HG03039 (cell line): ENCODE results near the gene KCNJ6.
"Not testable (repeated sequence)": the region's sequence is repeated elsewhere in the genome, so short reads cannot be mapped to it uniquely, and the experiment has no call there.

Source experiments
- ATAC-seq: cut with Tn5 transposase; IDR thresholded peaks from one replicate; pipeline ENCODE4 v1.9.1; 2021; ENCODE audit warnings: mild to moderate bottlenecking, moderate library complexity; ENCODE audit not compliant: unreplicated experiment

KCNJ6 gene

DNA sequence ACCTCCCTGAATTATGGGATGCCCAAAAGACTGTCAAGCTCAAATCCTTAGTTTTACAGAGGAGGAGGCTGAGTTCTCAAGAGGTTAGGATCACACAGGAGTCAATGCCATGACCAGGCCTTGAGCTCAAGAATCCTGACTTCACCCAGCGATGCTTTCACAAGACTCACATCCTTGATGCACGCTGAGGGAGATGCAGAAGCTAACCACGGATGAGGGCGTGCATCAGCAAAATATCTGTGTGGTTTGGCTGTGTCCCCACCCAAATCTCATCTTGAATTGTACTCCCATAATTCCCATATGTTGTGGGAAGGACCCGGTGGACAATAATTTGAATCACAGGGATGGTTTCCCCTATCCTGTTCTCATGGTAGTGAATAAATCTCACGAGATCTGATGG is 133.2 kb downstream of the KCNJ6 start:
- ATAC-seq: no peak

DNA sequence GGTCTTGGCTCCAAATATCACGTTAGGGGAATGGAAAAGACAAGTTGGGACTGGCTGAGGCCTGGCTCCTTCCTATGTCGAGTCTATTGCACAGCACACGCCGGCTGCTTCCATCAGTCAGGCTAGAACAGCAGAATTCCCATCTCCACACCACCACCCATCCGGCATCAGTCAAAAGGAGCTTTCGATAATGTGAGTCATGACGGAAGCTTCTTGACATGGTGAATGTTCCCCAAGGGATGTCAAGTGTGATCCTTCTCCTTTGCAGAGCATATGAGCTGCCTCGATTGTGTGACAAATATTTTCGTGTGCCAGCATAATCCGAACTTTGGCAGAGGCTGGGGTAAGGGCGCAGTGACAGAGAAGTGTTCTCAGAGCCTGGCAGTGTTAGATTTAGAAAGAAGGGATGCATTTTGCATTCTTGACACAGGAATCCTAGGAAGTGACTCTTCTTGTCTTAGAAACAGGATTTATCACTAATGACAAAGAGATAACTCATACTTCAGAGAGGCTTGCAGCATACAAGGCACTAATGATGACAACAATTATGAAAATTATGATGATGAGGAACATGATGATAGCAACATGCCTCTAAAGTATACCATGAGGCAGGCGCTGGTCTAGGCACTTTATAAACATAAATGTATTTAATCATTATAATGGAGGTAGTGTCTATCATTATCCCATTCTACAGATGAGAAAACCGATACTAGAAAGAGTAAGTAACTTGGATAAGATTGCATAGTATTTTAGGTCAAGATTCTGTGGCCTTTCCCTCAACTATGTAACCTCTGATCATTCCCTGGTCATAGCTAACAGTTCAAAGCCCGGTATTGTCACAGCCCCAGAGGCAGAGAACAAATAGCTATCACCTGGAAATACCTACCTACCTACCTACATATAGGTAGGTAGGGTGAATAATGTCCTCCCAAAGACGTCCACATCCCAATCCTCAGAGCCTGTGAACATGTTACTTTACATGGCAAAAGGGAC is 135.0 kb downstream of the KCNJ6 start:
- ATAC-seq: no peak

DNA sequence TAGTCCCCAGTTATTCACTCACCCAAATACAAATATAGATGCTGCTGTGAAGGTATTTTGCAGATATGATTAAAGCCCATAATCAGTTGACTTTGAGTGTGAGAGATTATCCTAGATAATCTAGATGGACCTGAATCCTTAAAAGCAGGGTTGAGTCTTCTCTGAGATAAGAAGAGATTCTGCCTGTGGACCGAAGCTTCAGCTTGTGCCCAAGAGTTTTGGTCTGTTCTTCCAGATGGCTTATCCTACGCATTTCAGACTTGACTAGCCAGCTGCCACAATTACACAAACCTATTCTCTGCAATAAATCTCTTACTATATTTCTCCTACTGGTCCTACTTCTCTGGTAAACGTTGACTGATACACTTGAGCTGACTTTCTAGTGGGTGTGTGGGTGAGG is 145.1 kb downstream of the KCNJ6 start:
- no peak for ATAC-seq

DNA sequence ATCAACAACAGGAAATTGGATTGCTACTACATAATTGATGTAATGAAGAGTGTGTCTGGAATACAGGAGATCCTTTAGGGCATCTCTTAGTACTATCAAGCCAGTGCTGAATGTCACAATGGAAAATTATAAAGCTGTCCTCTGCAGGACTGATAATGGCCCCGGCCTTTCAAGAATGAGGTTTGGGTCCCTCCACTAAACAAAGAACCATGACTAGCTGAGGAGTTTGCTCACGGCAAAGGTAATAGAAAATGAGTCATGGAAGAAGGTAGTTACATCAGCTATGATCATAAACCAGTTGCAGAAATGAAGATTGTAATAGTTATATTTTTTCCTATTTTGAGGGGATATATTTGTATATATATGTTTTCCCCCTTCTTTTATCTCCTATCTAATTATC is 145.8 kb downstream of the KCNJ6 start:
- no peak for ATAC-seq

DNA sequence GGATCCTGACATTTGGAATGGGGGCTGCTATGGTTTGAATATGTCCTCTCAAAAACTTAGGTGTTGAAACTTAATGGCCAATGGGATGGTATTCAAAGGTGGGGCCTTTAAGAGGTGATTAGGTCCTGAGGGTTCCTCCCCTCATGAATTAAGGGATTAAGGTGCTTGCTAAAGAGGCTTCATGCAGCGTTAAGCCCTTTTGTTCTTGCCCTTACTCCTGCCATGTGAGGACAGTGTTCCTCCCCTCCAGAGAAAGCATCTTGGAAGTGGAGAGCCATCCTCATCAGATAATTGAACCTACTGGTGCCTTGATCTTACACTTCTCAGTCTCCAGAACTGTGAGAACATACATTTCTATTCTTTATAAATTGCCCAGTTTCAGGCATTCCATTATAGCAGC is 146.6 kb downstream of the KCNJ6 start:
- no peak for ATAC-seq

DNA sequence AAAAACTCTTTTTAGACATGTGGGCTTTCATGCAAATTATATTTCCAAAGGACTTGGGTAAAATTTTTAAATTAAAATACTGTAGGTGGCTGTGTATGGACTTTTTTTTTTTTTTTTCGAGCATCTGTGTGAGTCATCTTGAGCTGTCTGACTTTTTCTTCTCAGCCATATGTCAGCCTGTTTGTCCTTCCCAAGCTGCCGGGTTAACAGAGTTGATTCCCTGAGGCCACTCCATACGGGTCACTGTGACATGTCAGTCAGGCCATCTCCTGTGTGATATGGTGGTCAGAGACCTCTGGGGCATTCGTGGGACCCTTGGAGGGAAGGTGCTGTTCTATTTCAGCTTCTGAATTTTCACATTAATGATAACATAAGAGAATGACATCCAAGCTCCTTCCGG is 148.3 kb downstream of the KCNJ6 start:
- ATAC-seq: no peak

DNA sequence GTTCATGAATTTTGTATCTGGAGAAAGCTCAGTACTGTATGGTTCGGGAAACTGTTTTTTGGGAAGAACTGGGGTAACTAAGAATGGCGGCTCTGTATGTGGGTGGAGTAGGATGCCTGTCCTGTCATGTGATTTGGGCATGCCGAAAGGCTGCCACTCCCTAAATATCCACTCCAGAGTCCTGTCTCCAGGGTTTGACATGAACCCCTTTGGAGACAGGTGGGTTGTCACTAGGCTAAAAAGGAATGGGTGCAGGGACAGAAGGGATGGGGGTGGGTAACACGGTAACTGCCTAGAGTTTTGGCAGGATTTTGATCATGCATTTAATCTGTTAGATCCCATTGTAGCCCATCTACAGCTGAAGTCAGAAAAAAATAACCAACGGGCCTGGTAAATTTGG is 150.1 kb downstream of the KCNJ6 start:
- ATAC-seq: no peak

DNA sequence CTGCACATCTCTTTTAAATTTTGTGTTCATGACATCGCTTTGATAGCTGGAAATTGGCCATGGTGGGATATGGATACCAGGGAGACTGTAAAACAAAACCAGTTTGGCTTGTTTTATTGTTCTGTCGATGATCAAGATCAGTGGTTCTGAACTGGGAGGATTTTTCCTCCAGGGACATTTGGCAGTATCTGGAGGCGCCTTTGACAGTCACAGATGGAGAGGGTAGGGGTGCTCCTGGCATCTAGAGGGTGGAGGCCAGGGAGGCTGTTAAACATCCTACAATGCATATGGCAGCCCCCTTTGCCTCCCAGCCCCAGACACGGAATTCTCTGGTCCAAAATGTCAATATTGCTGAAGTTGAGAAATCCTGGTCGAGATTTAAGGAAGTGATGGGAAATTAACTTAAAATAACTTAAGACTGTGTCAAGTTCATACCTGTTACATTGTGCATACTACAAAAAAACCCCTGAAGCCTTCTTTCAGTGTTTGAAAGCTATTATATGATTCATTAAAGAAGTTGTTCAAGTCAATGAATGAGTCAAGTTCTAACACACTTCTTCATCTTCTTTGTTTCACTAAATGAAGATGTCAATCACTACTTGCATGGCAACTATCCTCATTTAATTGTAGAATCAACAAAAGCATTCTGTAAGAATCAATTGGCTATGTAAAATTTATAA is 150.9 kb downstream of the KCNJ6 start:
- no peak for ATAC-seq

DNA sequence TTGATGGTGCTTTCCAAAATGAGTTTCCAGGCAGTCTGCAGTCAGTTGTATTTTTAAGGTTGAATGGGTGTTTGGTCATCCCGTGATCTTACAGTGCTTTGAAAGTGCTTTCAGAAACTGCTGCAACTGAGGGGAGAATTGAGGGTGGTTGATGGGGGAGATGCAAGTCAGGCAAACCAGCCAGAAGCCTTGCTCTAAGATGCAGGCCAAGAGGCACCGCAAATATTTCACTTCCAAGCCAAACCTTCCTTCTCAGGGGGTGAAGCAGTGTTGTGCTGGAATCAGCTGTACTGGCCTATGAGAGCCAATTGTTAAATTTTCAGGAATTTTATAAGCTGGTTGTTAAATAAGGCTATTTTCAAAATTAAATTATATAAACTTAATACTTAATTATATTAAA is 151.6 kb downstream of the KCNJ6 start:
- ATAC-seq: no peak

DNA sequence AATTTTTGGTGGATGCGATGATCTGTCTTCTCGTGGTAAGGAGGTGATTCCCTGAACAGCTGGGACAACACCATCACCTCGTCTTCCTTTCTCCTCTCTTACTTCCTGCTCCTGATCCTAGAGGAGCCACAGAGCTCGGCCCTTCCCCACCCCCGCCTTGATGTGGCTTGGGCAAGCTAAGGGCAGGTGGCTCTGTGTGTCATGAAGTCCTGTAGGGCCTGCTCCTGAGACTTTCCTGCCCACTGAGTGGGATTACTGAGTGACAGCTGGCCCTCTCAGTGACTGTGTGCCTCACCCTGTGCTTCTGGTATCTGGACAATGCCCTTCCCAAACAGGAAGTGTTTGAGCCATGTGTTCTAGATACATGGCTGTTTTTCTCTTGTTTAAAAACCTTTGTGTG is 153.0 kb downstream of the KCNJ6 start:
- ATAC-seq: no peak

DNA sequence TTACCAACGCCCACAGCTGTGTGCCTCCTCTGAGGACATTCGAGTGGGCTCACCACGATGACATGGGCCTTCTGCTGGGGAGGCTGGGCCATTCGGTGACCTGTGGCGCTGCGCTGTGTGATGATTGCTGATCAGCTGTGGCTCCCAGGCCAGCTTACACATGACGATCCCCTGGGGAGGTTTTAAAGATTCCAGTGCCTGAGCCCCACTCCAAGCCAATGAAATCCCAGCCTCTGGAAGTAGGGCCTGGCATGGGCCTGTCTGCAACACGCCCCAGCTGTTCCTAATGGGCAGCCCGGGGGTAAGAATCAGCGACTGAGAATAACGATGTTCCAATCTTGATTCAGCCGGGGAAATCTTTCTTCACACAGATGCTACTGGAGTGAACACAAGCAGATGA is 153.7 kb downstream of the KCNJ6 start:
- no peak for ATAC-seq

DNA sequence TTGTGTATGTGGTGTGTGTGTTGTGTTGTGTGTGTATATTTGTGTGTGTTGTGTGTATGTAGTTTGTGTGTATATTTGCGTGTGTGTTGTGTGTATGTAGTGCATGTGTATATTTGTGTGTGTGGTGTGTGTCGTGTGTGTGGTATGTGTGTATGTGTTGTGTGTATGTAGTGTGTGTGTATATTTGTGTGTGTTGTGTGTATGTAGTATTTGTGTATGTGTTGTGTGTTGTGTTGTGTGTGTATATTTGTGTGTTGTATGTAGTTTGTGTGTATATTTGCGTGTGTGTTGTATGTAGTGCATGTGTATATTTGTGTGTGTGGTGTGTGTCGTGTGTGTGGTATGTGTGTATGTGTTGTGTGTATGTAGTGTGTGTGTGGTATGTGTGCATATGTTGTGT is 154.9 kb downstream of the KCNJ6 start:
- not testable (repeated sequence) for ATAC-seq

DNA sequence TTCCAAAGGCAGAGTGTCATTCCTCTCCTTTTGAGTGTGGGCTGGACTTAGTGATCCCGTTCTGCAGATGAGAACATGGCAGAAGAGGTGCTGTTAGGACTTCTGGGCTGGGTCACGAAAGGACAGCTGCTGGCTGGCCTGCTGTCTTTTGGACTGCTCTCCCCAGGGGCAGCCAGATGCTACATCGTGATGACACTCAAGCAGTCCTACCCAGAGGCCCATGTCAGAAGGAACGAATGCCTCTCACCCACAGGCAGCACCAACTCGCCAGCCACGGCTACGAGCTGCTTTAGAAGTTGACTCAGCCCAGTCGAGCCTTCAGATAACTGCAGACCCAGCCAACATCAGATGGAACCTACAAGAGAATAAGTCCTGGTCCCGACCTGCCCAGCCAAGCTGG is 156.5 kb downstream of the KCNJ6 start:
- ATAC-seq: no peak

DNA sequence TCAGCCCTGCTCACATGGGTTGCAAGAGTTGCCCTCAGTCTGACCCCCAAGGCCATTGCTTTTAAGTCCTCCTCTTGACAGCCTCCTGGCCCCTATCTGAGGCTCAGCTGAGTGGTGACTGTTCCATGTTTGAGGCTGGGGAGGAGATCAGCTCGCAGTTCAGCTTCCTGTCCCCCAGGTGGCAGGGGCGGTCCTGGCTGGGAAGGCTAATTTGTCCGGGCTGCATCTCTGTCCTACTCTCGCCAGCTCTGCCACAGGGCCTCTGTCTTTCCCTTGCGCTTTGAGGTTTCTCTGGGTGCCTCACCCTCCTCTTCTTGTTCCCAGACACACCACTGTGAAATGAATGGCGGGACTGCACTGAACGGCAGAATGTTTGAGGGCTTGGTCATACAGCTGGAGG is 157.3 kb downstream of the KCNJ6 start:
- ATAC-seq: no peak

DNA sequence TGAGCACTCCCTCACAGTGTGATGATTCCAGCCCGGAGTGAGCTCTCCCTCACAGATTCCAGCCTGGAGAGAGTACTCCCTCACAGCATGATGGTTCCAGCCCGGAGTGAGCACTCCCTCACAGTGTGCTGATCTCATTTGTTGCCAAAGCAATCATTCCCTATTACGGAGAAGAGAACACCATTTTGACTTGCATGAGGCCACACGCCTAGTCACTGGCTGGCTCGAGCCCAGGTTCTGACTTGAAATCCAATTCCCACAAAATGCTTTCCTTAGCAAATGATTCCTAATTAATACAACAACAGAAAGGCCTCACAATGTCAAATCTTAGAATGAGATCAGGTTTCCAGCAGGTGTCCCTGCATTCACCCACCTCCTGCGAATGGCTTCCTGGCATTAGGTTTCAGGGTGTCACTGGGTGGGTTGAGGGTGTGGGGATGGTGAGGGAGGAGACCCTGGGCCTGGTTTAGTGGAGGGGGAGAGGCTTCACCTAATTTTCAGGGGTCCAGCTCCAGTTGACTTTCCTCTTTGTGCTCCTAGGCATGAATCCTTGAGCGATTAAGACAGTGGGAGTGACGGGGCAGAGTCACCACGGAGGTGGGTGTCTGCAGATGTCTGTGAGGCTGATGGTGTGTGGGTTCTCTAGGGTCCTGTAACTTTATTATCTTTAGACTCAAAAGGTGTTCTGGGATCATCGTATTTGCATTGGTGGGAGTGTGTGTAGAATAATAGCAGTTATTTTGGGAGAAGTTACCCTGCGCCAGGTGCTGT is 158.5 kb downstream of the KCNJ6 start:
- ATAC-seq: no peak

DNA sequence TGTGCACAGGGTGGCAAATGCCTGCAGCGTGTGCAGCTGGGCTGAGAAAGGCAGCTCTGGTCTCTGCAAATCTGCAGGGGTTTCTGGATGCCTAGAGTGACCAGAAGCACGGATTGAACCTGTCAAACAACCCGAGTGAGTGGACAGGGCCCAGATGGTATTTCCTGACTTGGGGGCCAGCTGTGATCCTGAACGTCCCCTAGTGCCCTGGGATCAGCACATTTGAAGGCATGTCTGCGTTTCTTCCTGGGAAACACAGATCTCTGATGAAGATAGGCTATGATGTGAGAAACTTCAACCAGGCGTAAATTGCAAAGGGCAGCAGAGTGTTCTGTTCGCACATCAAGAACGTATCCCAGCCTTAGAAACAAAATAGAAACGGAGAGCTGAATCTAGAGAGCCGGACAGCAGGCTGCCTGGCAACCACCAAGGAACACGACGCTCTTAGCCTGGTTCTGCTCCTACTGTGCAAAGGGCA is 163.1 kb downstream of the KCNJ6 start:
- no peak for ATAC-seq

DNA sequence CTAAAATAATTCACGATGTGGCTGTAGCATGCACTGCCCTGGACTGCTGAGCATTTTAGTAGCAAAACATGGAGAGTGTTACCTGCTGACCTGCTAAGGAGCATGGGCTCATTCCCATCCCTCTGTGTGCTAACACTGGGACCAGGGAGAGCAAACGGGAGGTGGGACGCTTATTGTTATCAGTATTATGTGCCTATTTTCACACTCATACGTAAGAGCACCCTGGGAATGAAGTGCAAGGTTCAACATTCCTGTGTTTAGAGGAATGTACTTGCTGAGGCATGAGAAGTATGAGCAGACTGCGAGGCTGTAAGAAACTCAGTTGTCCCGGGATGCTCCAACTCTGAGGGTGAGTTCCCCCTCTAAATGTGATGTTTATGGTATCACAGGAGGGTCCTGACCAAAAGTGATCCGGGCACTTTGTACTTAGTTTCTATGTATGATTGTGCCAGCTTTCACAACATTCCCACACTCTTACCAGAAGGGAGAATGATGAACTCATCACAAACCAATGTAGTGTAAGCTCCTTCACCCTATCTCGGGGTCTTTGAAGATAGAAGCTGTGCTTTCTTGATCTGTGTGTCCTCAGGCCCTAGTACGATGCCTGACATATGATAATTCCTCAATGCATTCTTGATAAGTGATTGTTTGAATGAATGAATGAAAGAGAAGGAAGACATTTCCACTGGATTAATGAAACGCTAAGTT is 164.8 kb downstream of the KCNJ6 start:
- no peak for ATAC-seq

DNA sequence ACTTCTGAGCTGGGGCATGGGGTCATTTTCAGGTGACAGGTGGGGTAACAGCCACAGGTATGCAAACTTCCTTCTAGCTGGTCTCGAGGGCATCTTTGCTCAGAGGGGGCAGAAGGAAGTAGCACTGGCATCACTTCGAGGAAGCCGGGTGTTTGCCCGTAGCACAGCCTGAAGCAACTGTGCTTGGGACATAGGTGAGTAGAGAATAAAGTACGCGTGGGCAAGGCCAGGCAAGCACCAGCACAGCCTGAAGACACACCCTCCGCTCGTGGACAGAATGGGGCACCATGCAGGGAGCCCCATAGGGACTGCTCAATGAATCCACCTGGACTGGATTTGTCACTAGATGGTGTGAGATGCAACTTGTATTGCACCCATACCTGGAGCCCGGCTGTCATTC is 167.1 kb downstream of the KCNJ6 start:
- no peak for ATAC-seq

DNA sequence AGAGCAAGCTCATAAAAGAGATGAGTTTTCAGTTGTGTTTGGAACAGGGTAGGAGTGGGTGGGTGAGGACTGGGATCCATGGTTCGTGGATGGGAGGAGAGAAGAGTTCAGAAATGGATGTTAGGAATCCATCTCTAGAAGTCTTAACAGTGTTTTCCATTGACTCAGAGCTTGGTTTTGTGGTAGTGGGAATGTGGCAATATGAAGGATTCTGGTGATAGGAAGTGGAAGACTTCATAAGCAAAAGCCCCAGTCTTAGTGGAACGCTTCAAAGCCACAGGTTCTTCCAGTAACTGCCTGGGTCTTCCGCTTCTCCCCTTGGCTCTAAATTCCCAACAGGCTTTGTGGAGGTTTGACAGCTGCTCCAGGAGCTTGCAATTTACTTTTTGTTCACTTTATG is 167.9 kb downstream of the KCNJ6 start:
- ATAC-seq: no peak

DNA sequence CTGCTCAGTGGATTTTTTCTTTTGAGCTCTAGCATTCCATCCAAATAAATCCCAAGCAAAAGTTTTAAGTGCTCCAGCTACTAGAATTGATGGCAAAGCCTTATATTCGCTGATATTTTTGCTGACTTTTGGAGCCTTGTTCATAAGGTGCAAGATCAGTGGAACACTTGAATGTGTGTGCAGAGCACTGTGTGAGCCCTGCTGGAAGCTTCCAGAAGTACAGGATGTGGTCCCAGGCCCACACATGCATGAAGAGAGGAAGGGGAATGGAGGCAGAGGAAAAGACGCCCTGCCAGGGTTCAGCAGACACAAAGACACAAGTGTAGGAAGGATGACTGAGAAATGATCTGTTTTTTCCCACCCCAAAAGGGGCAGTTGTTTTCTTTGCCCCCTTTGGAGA is 169.4 kb downstream of the KCNJ6 start:
- no peak for ATAC-seq

DNA sequence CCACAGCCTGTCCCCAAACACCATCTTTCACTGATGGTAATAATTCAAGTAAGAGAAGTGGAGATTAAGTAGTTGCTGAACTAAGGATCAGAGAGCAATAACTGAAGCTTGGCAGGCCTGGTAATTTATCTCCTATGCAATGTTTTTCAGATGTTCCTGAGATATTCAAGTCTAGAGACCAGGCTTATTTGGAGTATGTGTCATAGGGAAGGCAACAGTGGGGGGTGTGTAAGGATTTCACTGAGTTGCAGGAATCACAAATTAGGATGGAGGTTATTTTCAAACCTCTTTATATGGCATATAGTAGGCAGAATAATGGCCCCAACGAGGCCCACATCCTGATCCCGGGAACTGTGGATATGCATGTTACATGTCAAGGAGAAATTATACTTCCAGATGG is 171.7 kb downstream of the KCNJ6 start:
- no peak for ATAC-seq
